ENCODE data around the gene OPRM1.
A peak's percentile ranks its signal among the peaks of the same experiment; 100 is the strongest.

Gene OPRM1

DNA sequence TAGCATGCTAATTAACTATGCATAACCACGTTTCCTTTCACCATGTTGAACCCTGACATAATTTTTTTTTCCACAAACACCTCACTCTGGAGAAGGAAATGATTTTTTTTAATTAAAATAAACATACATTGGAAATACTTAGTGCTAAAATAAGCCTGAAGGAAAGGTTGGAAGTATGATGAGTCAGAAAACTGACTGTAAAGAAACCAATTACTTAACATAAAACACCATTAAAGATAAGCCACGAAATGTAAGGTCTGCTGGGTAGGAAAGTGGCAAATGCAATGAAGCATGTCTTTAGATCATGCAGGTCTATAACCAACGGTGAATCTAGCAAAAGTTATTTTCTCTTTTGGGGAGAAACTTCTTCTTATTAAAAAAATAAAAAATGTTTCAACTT, 47.5 kb downstream of the OPRM1 start:
- no peak for DNase-seq

DNA sequence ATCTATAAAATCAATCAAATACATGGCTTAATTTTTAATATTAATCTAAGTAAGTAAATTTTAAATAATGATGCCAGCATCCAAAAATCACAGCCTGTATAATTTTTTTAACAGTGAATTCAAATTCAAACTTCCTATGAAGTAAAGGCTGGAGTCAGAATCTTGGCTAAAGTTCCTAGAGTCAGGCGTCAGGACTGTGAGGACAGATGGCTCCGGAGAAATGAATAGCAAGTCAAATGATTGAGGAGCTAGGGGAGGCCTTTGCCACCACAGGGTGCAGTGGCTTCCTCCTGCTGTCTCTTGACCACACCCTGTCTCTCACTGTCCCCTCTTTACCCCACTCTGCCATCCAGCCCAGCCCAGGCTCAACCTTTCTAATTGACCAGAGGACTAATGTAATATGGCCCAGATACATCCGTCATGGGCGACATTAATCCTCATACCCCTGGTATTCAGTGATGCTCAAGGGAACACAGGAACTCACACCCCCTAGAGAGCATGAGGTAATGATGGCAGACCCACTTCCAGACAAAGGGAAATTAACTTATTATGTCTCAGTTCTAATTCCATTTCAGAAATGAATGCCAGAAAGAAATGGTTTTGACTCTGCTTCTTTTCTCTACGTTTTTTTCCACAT, 53.4 kb downstream of the OPRM1 start:
- no peak for DNase-seq

DNA sequence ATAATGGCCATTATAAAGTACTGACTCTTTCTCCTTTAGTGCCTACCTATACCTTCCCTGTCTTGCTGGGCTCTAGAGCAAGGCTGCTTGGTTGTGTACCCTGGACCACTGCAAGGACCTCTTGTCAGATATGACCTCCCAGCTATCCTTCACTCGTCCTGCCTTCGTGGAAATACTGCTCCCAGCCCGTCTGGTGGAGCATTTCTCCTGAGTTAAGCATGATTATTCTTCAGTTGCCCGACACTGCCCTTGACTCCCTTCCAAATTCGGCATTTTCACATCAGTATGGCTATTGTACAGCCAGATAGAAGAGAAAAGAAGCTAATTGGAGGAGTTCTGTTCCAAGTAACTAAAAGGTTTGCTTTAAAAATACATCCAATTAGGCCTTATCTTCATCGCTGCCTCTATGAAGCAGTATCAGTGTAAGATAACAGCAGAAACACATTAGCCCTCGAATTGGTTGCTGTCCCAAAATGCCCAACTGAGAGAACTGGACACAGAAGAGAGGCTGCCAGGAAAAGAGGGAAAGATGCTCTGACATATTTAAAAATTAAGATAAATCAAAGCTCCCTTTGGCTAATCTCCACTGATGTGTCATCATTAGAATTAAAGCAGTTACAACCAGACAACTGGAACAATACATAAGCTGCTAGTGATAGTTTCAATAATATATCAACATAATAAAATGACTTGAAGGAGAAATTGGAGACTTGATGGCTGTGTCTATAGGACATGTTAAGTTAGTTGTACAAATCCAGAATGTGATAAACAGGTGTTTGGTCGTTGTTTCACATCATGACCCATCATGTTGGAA, 54.4 kb downstream of the OPRM1 start:
- DNase-seq, result no peak

DNA sequence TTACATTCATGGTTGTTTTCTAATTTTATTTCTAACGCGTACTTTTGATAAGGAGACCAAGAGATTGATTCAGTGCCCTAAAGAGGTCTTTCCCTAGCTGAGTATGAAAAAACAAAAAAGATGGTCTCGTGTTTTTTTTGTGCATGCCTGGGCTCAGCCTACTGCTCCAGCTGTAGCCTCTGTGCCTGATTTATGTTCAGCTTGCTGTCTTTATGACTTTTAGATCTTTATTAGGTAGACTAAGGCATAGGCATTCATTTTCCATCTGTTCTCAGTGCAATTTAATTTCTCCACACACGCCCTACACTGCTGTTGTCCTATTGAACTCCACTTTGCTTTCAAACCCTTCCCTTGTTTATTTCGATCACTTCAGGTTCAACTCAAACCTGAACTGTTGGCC, 56.5 kb downstream of the OPRM1 start:
- DNase-seq, result no peak

DNA sequence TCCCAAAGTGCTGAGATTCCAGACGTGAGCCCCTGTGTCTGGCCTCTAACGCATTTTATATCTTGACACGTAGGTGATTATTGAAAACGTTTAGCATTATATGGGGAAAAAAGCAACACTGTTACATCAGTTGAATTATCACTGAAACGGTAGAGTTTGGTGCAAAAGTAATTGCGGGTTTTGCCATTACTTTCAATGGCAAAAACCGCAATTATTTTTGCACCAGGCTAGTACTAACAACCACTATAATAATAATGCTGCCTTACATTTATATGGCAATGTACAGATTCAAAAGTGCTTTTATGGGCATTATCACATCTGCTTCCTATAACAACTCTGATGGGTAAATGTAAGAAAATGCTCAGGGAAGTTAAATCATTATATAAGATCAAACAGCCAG, 57.3 kb downstream of the OPRM1 start:
- no peak for DNase-seq

DNA sequence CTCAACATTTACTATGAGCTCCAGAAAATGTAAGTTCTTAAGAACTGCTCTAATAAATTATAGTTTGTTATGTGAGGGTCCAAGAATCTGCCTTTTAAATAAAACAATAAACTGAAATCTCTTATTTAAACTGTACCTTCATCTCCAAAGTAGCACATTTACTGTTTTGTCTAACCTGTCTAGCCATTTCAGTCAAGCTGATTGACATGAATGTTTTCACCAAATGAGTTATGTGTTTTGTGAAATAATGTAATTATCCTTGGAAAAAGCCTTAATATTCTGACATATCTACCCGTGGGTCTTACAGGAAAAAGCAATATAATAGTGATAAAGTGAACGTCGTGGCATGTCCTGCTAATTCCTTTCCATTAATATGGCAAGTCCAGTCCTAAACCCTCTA, 57.8 kb downstream of the OPRM1 start:
- no peak for DNase-seq

DNA sequence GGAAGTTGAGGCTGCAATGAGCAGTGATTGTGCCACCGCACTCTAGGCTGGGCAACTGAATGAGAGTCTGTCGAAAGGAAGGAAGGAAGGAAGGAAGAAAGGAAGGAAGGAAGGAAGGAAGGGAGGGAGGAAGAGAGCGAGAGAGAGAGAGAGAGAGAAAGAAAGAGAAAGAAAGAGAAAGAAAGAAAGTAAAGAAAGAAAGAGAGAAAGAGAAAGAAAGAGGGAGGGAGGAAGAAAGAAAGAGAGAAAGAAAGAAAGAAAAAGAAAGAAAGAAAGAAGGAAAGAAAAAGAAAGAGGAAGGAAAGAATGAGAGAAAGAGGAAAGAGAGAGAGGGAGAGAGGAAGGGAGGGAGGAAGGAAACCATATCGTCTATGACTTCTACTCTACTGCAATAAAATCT, 60.2 kb downstream of the OPRM1 start:
- DNase-seq, result no peak

DNA sequence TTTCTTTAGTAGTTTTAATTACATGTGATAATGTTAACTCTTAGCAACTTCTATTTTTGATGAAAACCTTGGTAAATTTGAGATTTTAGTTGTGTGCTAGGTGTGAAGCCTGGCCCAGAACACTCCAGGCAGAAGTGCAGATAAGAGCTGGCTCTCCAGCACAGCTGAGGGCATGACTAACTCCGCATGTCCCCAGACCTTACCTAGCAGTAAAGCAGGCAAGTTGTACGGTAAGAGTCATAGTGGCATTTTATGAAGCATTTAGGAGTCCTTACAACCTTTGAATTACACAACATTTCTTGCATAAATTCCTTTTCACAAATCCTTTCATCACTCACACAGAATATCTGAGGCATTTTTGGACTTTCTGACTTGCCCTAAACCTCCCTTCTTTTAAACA, 67.2 kb downstream of the OPRM1 start:
- no peak for DNase-seq

DNA sequence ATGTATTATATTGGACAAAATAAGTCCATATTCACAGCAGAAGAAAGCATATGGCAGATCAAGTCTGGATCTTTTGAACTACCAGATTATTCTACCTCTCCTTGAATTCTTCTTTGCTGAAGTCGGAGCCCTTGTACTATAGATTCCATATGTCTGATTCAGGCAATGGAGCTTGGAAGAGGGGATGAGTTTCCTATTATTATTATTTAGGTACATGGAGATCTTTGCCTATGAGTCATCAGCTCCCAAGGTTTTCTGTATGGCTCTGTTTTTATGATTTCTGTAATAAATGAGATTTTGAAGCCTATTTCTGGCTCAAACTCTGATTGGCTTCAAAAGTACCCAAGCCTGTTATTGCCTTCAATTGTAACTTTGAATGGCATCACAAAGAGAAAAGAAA, 72.0 kb downstream of the OPRM1 start:
- no peak for DNase-seq

DNA sequence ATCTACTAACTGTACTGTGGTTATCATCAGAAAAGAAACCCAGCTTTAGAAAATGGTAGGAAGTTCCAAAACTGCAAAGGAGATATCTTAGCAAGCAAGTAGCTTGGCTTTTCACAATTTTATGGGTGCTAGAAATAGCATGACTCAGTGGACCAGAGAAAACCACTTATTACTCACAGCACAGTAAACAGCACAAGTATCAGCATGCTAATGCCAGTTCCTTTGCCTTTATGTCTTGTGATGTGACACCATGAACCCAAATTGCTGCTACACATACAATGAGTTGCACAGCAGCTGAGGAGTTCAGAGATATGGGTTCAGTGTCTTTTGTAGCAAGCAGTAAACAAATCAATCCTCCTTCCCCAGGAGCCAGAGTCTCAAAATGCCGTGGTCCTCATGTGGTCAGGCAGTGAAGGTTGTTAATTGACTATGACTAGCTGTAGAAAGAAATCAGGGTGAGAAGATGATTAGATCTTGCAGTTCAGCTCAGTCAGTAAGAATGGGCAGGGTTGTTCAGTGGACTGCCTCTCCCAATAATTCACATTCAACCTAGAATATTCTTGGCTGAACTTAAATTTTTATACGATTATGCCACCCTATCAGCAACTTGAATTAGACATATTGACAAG, 73.3 kb downstream of the OPRM1 start:
- DNase-seq, result peak in 2 of 3 donors; percentile 16 to 42

DNA sequence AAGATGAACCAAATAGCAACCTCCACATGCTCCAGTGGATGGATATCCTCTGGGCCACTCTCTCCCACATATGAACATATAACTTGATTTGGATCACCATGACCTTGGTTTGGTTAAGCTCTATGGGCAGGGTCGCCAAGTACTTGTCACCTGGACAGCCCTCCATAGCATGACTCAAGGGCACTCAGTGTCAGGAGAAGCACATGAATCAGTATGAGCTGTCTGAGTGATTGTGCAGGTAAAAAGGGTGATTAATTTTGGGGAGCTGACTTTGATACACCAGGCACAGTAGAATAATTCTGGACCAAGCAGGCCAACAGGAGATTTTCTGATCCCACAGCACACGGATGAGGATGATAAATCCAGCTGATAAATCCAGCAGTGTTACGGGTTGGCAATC, 74.4 kb downstream of the OPRM1 start:
- DNase-seq, result no peak

DNA sequence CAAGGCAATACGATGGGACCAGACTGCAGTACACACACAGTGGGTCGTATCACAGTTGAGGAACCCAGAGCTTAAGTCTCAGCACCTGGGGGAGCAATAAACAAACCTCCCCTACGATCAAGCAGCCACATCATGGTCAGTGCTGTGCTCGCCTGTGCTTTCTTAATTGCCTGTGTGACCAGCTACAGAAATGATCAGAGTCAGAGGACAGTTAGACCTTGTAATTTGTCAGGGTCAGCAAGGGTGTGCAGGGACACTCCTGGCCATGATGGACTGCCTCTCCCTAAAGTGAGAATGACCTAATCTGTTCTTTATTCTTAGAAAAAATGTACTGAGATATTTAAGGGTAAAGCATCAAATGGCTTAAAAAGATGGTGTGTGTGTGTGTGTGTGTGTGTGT, 78.4 kb downstream of the OPRM1 start:
- DNase-seq, result no peak

DNA sequence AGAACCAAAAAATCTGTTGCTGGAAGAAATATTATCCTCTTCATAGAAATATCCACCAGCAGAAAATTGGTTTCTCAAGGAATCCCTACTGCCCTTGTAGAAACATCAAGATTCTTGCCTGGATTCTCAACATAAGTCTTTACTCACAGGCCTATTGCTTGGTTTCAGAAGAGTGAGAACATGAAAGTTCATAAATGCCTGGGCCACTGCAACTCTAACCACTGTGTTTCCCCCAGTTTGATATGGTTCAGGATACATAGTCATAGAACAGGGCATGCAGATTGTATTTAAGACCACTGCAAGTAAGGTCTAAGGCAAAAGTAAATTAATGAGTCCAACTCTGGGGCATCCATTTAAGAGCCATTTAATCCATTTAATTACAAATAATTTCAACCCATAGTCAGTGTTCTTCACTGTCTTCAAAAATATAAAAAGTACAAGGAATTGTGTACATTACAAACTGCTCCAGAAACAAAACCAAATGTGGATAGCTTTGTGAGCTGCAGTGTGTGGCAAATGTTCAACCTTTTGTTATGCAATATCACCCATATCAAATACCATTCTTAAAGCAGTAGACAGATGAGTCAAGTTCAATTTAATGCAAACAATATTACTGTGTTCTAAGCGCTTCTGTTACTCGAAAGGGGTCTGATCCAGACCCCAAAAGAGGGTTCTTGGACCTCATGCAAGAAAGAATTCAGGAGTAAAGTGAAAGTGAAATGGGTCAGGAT, 83.3 kb downstream of the OPRM1 start:
- DNase-seq, result no peak

DNA sequence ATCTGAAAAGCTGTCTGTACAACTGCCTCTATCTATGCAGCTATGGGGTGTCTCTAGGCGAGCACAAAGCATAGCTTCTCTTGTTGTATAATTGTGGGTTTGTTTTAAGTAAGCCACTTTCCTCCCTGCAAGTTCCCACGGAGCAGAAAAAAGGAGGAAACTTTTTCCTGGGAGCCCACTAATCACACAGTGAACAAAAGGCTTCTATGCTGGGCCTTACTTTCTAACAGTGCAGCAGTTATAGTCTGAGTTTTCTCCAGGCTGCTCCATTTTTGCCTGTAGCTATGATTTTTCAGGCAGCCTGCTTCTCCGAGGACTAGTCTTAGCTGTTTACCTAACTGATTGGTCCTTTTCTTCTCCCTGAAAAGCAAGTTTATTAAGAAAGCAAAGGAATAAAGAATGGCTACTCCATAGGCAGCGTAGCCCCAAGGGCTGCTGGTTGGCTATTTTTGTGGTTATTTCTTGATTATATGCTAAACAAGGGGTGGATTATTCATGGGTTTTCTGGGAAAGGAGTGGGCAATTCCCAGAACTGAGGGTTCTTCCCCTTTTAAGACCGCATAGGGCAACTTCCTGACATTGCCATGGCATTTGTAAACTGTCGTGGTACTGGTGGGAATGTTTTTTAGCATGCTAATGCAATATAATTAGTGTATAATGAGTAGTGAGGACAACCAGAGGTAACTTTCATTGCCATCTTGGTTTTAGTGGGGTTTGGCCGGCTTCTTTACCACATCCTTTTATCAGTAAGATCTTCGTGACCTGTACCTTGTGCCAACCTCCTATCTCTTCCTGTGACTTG, 84.3 kb downstream of the OPRM1 start:
- DNase-seq, result peak; percentile 74 to 90 (median 75)

DNA sequence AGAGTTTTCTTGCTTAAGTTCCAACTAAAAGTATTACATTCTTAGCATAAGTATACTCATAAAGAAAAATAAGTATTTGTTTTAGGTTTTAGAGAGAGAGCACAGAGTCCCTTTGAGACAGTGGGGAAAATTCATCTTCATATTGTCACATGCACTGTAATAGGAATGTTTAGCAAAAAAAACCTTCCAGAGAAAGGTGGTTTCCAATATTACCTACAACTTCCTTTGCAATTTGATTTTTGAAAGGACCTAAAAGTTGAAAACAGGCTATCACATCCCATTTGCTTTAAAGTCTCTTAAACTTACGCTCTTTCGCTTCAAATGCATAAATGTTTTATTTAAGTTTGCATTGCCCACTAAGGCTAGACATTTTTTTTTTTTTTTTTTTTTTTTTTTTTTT, 86.4 kb downstream of the OPRM1 start:
- DNase-seq, result peak; percentile 26 to 65 (median 48)

DNA sequence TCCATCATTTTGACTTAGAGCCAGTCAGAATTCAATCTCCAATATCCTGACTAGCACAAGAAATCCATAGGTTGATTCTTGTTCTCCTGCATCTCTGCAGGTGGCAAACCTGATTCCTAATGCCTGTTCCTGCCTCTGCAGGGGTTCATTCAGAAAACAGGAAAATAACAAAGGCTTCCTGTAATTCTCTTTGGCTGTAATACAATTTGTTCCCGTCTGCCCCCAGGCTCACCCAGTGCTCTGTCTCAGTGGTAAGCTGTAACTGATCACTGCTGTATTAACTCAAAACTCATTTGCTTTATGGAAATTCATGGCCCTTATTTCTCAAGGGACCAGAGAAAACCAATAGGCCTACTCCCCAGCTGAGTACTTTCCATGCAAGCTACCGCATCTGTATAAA, 88.6 kb downstream of the OPRM1 start:
- DNase-seq, result no peak

DNA sequence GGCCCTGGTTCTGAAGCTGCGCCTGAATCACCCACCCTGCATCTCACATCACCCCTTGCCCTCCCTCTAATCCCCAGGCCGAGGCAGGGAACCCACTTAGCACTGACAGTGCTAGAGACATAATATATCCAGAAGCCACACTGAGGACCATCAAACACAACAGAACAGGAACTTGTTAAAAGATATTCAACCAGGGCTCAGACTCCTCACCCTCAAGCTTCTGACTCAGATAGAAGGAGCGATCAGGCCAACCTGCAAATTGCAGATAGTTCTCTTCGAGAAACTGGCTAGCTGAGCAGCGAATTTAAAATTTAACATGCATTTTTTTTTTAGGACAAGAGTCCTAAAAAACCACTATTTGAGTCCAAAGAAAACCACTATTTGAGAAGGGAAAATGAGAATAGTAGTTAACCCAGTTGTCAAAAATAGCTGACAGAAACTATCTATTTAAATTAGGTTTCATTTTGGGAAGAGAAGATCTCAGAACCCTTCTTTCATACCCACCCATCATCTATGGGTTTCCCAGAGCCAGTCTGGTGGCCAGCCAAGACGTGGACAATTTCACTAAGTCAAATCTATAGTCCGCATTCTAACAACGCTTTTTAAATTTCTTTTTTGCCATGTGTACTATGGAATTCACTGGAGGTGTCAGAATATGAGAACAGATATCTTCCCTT, 95.6 kb downstream of the OPRM1 start:
- no peak for DNase-seq

DNA sequence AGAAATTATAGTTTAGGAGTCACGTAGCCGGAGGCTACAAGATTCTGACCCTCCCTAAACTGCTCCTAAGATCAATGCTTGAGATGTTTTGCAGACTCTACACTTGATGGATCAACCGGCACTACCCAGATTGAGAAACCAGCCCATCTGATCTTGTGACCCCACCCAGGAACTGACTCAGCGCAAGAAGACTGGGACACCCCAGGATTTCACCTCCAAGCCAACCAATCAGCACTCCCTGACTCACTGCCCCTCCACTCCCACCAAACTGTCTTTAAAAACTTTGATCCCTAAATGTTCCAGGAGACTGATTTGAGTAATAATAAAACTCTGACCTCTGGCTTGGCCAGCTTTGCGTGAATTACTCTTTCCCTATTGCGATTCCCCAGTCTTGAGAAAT, 99.8 kb downstream of the OPRM1 start:
- peak; percentile 87 to 94 (median 89) for DNase-seq

DNA sequence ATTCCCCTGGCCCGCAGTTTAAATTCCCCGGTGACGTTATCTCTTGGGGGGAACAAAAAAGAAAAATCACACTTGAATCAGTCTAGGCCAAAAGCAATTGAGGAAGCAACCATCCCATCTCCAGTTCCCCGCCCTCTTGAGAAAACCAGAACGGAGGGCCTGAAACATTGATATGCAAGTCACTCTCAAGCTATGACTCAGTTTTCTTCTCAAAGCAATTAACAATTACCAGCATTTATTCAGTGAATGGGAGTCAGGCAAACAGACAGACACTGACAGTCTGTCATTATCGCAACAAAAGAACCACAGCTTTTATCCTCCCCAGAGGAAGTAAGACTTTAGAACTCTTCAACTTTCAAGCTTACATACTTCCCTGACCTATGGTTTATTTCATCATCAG, 100.9 kb downstream of the OPRM1 start:
- DNase-seq, result peak; percentile 82 to 96 (median 88)

DNA sequence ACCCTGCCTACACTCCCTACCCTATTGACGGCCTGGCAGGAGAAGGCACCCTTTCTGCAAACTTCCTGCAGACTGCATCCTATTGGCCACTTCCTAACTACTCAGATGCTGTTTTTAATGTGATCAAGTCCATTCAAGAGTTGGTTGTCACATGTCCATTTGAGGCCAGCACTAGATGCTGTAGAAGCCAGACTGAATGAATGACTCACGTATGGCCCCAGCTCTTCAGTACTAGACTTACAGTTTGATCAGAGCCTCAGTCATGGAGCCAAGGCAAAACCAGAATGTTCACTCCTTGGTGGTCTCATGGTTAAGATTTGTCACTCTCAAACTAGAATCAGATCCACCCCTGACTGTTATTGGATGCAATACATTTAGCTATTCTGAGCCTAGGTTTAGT, 101.7 kb downstream of the OPRM1 start:
- DNase-seq, result peak in 2 of 3 donors; percentile 35 to 38

DNA sequence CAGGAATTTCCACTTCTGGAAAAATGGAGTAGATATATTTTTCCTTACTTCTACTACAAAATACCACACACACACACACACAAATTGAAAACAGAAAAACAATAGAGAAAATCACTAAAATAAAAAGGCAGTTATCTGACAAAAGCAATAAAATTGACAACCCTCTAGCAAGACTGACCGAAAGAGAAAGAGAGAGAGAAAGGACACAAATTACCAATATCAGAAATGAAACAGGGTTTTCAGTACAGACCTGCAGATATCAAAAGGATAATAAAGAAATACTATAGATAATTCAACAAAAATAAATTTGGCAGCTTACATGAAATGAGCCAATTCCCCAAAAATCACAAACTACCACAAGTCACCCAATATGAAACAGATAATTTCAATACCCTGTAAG, 104.7 kb downstream of the OPRM1 start:
- DNase-seq, result no peak

DNA sequence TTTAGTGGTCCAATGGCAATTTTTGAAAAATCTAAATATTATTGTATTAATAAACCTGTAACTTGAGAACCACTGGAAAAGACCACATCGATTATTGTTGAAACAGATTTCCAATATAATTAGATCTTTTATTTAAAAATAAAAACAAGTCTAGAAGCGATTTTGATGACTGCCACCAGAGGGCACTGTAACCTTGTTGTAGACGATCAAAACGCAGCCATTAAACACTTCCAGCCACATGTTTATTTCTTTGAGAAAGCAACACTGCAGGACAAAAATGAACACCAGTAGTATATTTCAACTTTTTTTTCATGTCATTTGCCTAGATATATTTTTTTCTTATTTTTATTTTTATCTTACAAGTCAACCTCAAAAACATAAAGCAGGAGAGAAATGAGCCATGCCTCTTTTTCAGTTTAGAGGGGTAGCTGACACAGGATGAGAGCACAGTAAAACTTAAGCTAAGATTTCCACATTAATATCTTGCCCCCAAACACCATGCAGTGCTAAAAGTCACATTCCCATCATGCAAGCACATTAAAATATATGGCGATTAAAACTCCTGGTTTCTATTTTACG, 115.4 kb downstream of the OPRM1 start:
- peak; percentile 81 to 91 (median 84) for DNase-seq

Data from suppressor macrophage treated with lipopolysaccharide for 1 hour (primary cell).